ENCODE measurements around the gene ARFGEF2.
"Not testable (repeated sequence)": the region's sequence is repeated elsewhere in the genome, so short reads cannot be mapped to it uniquely, and the experiment has no call there.

The ARFGEF2 gene

DNA sequence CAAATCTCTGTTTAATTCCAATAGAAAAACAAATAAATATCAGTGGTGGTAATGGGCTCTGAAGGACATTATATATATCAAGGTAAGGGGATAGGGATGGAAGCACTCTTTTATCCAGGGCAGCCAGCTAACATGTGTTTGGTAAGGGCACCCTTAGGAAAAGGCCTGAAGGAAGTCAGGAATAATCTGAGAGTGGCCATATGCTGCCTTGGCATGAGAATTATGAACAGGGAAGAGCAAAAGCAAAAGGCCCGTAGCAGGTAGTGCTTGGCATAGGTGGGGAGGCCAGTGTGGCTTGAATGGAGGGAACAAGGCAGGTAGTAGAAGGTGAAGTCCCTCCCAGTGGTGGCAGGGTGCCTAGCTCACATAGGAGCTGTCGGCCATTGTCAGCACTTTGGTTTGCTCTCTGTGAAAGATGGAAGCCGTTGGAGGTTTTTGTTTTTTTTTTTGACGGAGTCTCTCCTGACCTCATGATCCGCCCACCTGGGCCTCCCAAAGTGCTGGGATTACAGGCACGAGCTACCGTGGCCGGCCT, 85.0 kb downstream of the ARFGEF2 start:
- DNase-seq, result no peak

GRCh38 chr20:49009899-49010631, 88.6 kb downstream of the ARFGEF2 start:
- no peak for DNase-seq

DNA sequence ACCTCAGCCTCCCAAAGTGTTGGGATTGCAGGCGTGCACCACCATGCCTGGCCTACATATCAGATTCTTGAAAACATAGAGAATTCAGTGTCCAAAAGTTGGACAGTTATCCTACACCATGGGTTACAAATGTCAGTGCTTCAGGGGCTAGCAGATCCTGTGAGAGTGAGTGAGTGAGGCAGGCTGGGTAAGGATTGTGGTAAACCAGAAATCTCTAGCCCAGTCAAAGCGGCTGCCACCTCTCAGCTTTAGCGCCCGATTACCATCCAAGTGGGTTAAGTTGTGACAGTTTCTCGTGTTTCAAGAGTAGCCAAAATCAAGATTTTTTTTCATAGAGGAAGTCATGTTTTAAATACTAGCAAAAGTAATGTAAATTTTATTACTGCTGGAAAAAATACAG, 102.7 kb downstream of the ARFGEF2 start:
- DNase-seq, result no peak

- not testable (repeated sequence) for DNase-seq
Measured at GRCh38 chr20:49028177-49028576, 106.7 kb downstream of the ARFGEF2 start.

DNA sequence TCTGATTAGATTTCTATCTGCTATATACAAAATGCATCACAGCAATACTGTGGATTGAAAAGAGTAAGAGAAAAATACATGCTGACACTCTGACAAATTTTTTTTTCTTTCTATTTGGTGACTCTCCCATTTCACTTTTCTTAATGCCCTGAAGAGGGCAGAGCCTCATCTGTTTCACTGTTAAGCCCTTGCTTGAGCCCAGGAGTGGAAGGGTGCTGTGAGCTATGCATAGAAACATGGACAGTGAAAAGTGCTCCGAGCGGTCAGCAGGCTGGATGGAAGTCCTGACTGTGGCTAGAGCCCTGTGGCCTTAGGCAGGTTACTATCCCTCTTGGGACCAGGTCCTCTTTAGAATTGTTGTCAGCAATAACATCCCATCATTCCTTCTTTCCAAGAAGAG, 107.2 kb downstream of the ARFGEF2 start:
- peak in 1 of 2 donors; percentile 7 for DNase-seq

GRCh38 chr20:49029203-49029602, 107.7 kb downstream of the ARFGEF2 start:
- DNase-seq, result no peak

DNA sequence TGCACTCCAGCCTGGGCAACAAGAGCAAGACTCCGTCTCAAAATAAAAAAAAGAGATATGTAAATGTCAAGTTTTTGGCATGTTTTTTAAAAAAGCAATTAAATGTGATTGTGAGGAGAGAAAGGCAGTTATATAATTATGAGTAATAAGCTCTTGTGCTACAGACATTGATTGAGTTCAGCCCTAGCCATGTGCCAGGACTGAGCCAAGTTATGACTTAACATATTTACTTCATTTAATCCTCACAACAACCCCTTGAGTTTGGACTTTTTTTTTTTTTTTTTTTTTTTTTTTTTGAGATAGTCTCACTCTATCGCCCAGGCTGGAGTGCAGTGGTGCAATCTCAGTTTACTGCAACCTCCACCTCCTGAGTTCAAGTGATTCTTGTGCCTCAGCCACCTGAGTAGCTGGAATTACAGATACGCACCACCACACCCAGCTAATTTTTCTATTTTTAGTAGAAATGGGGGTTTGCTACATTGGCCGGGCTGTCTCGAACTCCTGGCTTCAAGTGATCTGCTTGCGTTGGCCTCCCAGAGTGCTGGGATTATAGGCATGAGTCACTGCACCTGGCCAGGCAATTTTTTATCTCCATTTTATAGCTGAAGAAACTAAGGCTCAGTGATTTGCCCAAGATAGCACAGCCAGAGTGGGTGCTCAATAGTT, 109.6 kb downstream of the ARFGEF2 start:
- DNase-seq, result no peak

DNA sequence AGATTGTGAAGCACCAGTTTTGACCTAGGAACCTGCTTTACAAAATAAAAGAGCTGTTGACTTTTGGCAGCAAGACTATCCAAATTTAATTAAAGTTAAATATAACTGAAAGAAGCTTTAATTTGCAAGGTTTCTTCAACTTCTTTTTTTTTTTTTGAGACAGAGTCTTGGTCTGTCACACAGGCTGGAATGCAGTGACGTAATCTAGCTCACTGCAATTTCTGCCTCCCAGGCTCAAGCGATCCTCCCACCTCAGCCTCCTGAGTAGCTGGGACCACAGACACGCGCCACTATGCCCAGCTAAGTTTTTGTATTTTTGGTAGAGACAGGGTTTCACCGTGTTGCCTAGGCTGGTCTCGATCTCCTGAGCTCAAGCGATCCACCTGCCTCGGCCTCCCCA, 110.9 kb downstream of the ARFGEF2 start:
- DNase-seq, result no peak

- DNase-seq, result no peak
Measured at GRCh38 chr20:49034070-49034732, 112.7 kb downstream of the ARFGEF2 start.

GRCh38 chr20:49037962-49038387, 116.5 kb downstream of the ARFGEF2 start:
- DNase-seq, result peak; percentile 66 to 74

DNA sequence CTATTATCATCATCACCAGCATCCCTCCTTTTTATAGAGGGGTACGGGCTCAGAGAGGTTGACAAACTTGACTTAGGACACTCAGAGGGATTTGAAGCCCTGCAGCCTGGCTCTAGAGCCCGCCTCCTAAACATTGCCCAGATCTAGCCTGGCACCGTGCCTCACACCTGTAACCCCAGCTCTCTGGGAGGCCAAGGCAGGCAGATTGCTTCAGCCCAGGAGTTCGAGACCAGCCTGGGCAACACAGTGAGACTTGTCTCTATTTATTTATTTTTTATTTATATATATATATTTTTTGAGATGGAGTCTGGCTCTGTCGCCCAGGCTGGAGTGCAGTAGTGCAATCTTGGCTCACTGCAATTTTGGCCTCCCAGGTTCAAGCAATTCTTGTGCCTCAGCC, 118.3 kb downstream of the ARFGEF2 start:
- no peak for DNase-seq

GRCh38 chr20:49043000-49043399, 121.5 kb downstream of the ARFGEF2 start:
- no peak for DNase-seq

DNA sequence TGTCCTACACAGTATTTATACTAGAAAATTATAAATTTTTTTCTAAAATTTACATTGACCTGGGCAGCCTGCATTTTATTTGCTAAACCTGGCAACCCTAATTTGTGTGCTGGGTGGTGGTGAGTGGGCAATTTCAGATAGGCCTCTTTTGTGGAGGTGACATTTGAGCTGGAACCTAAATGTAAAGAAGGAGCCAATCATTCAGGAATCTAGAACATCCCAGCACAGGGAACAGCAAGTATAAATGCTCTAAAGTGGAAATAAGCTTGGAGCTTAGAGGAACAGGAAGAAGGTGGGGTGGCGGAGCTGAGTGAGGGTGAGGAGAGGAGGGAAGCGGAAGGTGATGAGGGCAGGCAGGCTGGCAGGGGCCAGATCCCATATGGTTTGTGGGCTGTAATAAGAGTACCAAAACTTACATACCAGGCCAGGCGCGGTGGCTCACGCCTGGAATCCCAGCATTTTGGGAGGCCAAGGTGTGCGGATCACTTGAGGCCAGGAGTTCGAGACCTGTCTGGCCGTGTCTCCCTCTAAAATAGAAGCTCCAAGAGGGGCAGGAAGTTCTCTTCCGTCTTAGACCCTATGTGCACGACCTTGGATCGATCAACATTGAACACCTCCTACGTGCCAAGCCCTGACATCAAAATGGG, 124.1 kb downstream of the ARFGEF2 start:
- DNase-seq, result peak; percentile 67 to 76

DNA sequence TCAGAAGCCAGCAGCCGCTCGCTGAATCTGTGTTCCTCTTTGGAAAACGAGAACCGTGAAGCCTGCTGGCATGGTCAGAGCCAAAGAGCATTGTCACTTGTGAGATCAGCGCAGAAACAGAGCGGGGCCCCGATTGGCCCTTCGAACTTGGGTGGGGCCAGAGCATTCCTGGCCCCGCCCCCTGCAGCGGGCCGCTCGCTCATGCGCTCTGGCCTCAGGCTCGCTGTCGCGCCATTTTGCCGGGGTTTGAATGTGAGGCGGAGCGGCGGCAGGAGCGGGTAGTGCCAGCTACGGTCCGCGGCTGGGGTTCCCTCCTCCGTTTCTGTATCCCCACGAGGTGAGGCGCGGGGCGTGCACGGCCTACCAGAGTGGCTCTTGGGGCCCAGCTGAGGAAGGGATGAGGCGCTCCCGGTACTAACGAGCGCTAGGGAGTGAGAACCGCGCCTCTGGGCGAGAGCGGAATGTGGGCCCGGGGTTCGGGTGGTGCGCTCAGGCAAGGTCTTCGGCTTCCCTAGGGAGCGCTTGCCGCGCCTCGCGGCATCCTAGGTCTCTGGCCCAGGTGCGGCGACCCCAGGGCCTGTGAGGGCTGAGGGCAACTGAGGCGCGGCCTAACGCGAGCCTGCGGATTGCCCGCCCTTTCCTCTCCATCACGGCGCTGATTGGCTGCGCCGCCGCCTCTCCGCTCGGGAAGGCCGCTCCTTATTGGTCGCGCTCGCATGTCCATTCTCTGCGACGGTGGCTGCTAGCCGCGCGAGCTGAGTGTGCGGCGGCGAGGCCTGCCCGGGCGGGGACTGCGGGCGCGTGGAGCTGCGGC, 124.8 kb downstream of the ARFGEF2 start, which contains the start of gene CSE1L:
Gene CSE1L (plus strand): TSS at position 226 of the 814 bp plus-strand sequence. CDS start 12,152 bp downstream, outside the sequence.
- DNase-seq, result peak; percentile 99

DNA sequence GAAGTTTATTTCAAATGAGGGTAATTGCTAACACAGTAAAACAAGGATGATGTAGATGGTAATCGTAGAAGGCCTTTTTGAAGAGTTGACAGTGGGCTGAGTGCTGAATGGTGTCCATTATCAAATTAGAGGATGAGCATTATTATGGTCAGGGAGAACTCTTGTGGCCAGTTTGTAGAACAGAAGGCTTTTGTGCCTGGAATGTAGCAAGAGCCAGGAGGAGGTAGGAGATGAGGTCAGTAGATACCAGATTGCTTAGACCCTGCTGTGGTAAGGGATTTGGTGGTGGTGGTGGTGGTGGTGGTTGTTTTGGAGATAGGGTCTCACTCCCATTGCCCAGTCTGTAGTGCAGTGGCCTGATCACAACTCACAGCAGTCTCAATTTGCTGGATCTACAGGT, 130.8 kb downstream of the ARFGEF2 start:
- DNase-seq, result no peak

DNA sequence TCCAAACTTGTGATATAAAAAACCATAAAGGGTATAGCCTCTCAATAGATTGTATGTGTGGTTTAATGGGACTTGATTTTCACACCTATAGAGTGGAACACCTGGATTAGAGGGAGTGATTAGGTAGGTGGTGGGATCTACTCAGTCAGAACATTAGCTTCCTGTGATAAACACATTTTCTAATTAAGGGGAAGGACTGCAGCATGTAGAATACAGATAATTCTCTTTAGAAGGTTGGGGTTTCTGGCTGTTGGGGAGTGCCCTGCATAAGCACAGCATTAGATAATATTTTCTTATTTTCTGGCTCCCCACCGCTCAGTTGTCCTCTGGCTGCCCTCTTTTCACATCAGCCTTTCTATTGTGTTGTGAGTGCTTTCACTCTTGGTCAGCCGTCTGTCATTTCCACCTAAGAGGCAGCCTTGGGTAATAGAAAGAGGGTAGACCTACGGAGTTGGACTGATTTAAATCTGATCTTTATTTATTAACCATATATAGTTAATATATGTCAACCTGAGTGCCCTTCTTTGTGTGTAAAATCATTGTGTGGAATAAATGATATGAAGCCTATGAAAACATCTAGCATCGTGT, 132.6 kb downstream of the ARFGEF2 start:
- DNase-seq, result no peak

GRCh38 chr20:49063279-49063678, 141.8 kb downstream of the ARFGEF2 start:
- no peak for DNase-seq

DNA sequence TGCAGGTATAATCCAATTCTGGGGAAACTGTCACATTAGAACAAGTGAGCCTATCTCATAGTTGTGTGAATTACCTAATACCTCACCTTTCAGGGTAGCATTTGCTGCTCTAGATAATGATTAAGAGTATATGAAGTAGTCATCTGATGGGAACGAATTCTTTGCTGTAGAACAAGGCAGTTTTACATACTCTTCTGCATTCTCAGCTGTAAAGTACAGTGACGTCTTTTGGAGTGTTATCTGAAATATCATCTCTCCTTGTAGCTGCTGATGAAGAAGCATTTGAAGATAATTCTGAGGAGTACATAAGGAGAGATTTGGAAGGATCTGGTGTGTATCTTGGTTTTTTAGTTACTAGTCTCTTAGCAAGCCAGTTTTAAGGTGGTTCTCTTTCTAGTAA, 153.0 kb downstream of the ARFGEF2 start:
- DNase-seq, result no peak

DNA sequence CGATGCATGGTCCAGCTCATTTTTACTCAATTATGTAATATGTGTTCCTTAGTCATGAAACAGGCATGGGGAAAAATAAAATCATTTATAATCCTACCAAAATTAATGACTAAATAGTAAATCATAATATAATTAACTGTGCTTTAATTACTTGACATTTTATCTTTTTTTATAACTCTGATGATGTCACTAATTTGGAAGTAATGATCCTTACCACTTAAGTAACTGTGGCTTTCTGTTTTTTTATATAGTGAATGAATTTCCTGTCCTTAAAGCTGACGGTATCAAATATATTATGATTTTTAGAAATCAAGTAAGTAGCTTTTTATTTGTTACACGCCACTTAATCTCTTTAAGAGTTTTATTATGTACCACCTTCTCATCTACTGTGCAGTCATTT, 156.8 kb downstream of the ARFGEF2 start:
- DNase-seq, result no peak

GRCh38 chr20:49082295-49082694, 160.8 kb downstream of the ARFGEF2 start:
- not testable (repeated sequence) for DNase-seq

Measured in inflammatory macrophage (primary cell).